A673 (cell line): ENCODE data around the gene FPR2. TPM values are rescaled to one million over a fixed set of nuclear protein-coding genes. Genes with fewer than 3 reads are reported as not detected.

ENCODE experiments used
- BruUV-seq: library from RNA; stranded (reverse); fragments of 400-500 nt; replicated peaks from 2 replicates; lab custom pipeline; 2021; lab: Mats Ljungman, UMichigan
- CTCF ChIA-PET: fragments of 300-600 bp; sonication (Branson Sonifier 250); formaldehyde crosslinking; loops from one replicate; lab custom pipeline; 2022; ENCODE audit warnings: antibody characterized with exemption; lab: Charles Lee
- POLR2A ChIA-PET: fragments of 300-600 bp; sonication (Branson Sonifier 250); formaldehyde crosslinking; loops from one replicate; lab custom pipeline; 2022; ENCODE audit warnings: antibody characterized with exemption; ENCODE audit not compliant: low non-redundant PET; lab: Charles Lee
- DNase-seq: peaks from one replicate; pipeline ENCODE4 v3.0.0-alpha.2; 2015; ENCODE audit warnings: low spot score
- H3K27ac ChIP-seq: fragments of 200-600 bp; sonication (generic); 2 replicates; pipeline ENCODE4 v1.5.1; 2016; ENCODE audit warnings: mixed run types, low read depth, mild to moderate bottlenecking, mixed read lengths, antibody characterized with exemption, low read length; ENCODE audit not compliant: poor library complexity, severe bottlenecking
- H3K27me3 ChIP-seq: fragments of 200-600 bp; sonication (generic); replicated peaks from 2 replicates; pipeline ENCODE4 v1.6.1; 2017; ENCODE audit warnings: mixed run types, low read depth, mild to moderate bottlenecking, mixed read lengths, antibody characterized with exemption, low read length; ENCODE audit not compliant: insufficient read depth, poor library complexity
- H3K36me3 ChIP-seq: fragments of 200-600 bp; sonication (generic); 2 replicates; pipeline ENCODE4 v1.6.1; 2016; ENCODE audit warnings: mixed run types, mild to moderate bottlenecking, mixed read lengths, antibody characterized with exemption, low read length; ENCODE audit not compliant: insufficient read depth, poor library complexity, severe bottlenecking
- H3K4me1 ChIP-seq: fragments of 200-600 bp; sonication (generic); 2 replicates; pipeline ENCODE4 v1.6.1; 2017; ENCODE audit warnings: mixed run types, mild to moderate bottlenecking, mixed read lengths, antibody characterized with exemption, low read length; ENCODE audit not compliant: insufficient read depth, poor library complexity, severe bottlenecking
- H3K4me3 ChIP-seq: fragments of 200-600 bp; sonication (generic); 2 replicates; pipeline ENCODE4 v1.5.1; 2016; ENCODE audit warnings: low read depth, mixed run types, mild to moderate bottlenecking, mixed read lengths, low read length; ENCODE audit not compliant: poor library complexity, severe bottlenecking
- H3K9me3 ChIP-seq: fragments of 200-600 bp; sonication (generic); 2 replicates; pipeline ENCODE4 v1.6.1; 2016; ENCODE audit warnings: mixed run types, low read depth, mild to moderate bottlenecking, mixed read lengths, antibody characterized with exemption, low read length; ENCODE audit not compliant: poor library complexity, severe bottlenecking
- CTCF ChIP-seq: fragments of 300-800, 200-600 bp; sonication (generic); conservative IDR thresholded peaks from 2 replicates; pipeline ENCODE4 v1.5.1; 2017; ENCODE audit warnings: low read depth, mild to moderate bottlenecking, antibody characterized with exemption, low read length, moderate library complexity, mixed read lengths
- EZH2 ChIP-seq: fragments of 200-600 bp; sonication (generic); IDR thresholded peaks from 2 replicates; pipeline ENCODE4 v1.6.1; 2017; ENCODE audit warnings: borderline replicate concordance, low read depth, mild to moderate bottlenecking, mixed read lengths, antibody characterized with exemption, low read length; ENCODE audit not compliant: poor library complexity, severe bottlenecking
- intact Hi-C: fragments of 100-400 bp; cut with micrococcal nuclease; formaldehyde crosslinking; loops from one replicate; pipeline ENCODE4 v1.10.0; 2022; ENCODE audit not compliant: unreplicated experiment
- total RNA-seq: library from RNA; stranded (reverse); gene quantifications from 2 replicates; pipeline ENCODE4 v1.2.3, GENCODE V29; 2021

The FPR2 gene
- total RNA-seq, 1 experiment from 2014 or later: not detected

- intact Hi-C loops: no loop called here
- no peak for TF ChIP-seq CTCF
- no peak for TF ChIP-seq EZH2
- peaks cover 43% of the 10 kb centered on the region for H3K4me1 ChIP-seq
- CTCF ChIA-PET: no interaction called here
- BruUV-seq: no TSS peak
- no peaks in the 10 kb centered on the region for H3K27me3 ChIP-seq
- POLR2A ChIA-PET: no interaction called here
- no peak overlapping the region for H3K4me3 ChIP-seq
- no peaks in the 10 kb centered on the region for H3K9me3 ChIP-seq
- DNase-seq: no peak
- H3K27ac ChIP-seq: no peak overlapping the region
- no peaks in the 10 kb centered on the region for H3K36me3 ChIP-seq
Observed at GRCh38 chr19:51797480-51797879, 36.5 kb downstream of the FPR2 start.

- intact Hi-C loops: no loop called here
- Histone ChIP-seq H3K9me3 (no peaks in the 10 kb centered on the region), H3K27me3 (no peaks in the 10 kb centered on the region), H3K4me1 (peaks cover 43% of the 10 kb centered on the region), H3K36me3 (no peaks in the 10 kb centered on the region), H3K27ac (no peak overlapping the region), H3K4me3 (no peak overlapping the region)
- no peak for DNase-seq
- TF ChIP-seq CTCF (no peak), EZH2 (no peak)
- ChIA-PET CTCF (no interaction called here), POLR2A (no interaction called here)
- BruUV-seq: no TSS peak
Observed at GRCh38 chr19:51798062-51798461, 37.1 kb downstream of the FPR2 start.

GRCh38 chr19:51799034-51799773 is 38.2 kb downstream of the FPR2 start:
- BruUV-seq: no TSS peak
- TF ChIP-seq EZH2 (no peak), CTCF (no peak)
- Histone ChIP-seq H3K27me3 (no peaks in the 10 kb centered on the region), H3K27ac (peak overlapping the region; percentile 52), H3K36me3 (no peaks in the 10 kb centered on the region), H3K9me3 (no peaks in the 10 kb centered on the region), H3K4me3 (no peak overlapping the region), H3K4me1 (peaks cover 38% of the 10 kb centered on the region)
- DNase-seq: peak; percentile 94
- CTCF ChIA-PET: interaction anchor here (0.9 to 1.5 kb wide), 3 partner anchors 9 to 21 kb away, joined by 3 to 5 read pairs (median 5); no protein-coding TSS in a partner anchor
- POLR2A ChIA-PET: interaction anchor here (0.5 kb wide), 1 partner anchor 955 kb away, joined by 5 read pairs; no protein-coding TSS in a partner anchor
- intact Hi-C loops: no loop called here
